Lung (tissue), 16 donors: ENCODE results near the gene EYA4. TPM values are rescaled to one million over a fixed set of nuclear protein-coding genes. Genes with fewer than 3 reads are reported as not detected.
A peak's percentile ranks its signal among the peaks of the same experiment; 100 is the strongest.

Experiments
- ATAC-seq: fragments of 200-7000 bp; cut with Tn5 transposase; one replicate; pipeline ENCODE4 v1.9.1; 2020; ENCODE audit warnings: moderate number of reproducible peaks; ENCODE audit not compliant: insufficient read depth, low FRiP score
- DNase-seq, 3 donors: peaks; one replicate each; pipeline ENCODE4 v3.0.0-alpha.2; 2013 to 2017
- H3K27ac ChIP-seq, 2 donors: one replicate each; pipeline ENCODE4 v1.5.1; 2013; ENCODE audit warnings: mild to moderate bottlenecking in 2 of 2, moderate library complexity in 2 of 2, control low read depth in 1 of 2, inconsistent platforms in 1 of 2, low read depth in 1 of 2, low read length in 1 of 2
- H3K27me3 ChIP-seq, 3 donors: one replicate each; pipeline ENCODE4 v1.5.1; 2013; ENCODE audit warnings: low read length in 2 of 3; ENCODE audit not compliant: control insufficient read depth in 3 of 3, insufficient read depth in 3 of 3
- H3K36me3 ChIP-seq, 4 donors: one replicate each; pipeline ENCODE4 v1.5.1; 2013; ENCODE audit warnings: low read length in 4 of 4, mild to moderate bottlenecking in 1 of 4, moderate library complexity in 1 of 4; ENCODE audit not compliant: control insufficient read depth in 4 of 4, insufficient read depth in 4 of 4
- H3K4me1 ChIP-seq, 5 donors: one replicate each; pipeline ENCODE4 v1.5.1; 2013; ENCODE audit warnings: low read length in 5 of 5, mild to moderate bottlenecking in 2 of 5, moderate library complexity in 1 of 5; ENCODE audit not compliant: control insufficient read depth in 5 of 5, insufficient read depth in 5 of 5
- H3K4me3 ChIP-seq: one replicate; pipeline ENCODE4 v1.5.1; 2013; ENCODE audit warnings: mild to moderate bottlenecking, control low read depth, moderate library complexity
- H3K9ac ChIP-seq, 2 donors: one replicate each; pipeline ENCODE4 v1.5.1; 2013; ENCODE audit warnings: low read length in 2 of 2, control low read depth in 1 of 2; ENCODE audit not compliant: insufficient read depth in 1 of 2
- H3K9me3 ChIP-seq, 4 donors: one replicate each; pipeline ENCODE4 v1.5.1; 2013; ENCODE audit warnings: low read length in 3 of 4, mild to moderate bottlenecking in 1 of 4, moderate library complexity in 1 of 4; ENCODE audit not compliant: control insufficient read depth in 4 of 4, insufficient read depth in 3 of 4
- CTCF ChIP-seq: IDR thresholded peaks from 2 replicates; pipeline ENCODE4 v1.5.1; 2012; ENCODE audit warnings: mild to moderate bottlenecking; ENCODE audit errors: control extremely low read depth, extremely low read depth
- WGBS, 2 donors: extraction: QIAGEN DNeasy Blood & Tissue Kit; methylation state at CpG; one replicate each; pipeline ENCODE4 v1.1.7; 2013; 5-methylcytosine and 5-hydroxymethylcytosine counted together
- long read RNA-seq, 5 donors: transcript quantifications; one replicate each; lab custom pipeline, GENCODE V29; 2026
- polyA plus RNA-seq, 2 donors: library from polyadenylated mRNA; stranded (reverse); fragments of 200-250 nt; gene quantifications; one replicate each; pipeline ENCODE4 v1.2.1, GENCODE V29; 2013
- total RNA-seq, 2 donors: library from RNA; depleted of rRNA in 1 of 2; stranded (reverse); fragments of >200 nt in 1 of 2; gene quantifications; one replicate each; pipeline ENCODE4 v1.2.1, GENCODE V29; 2014 to 2021
- donor health status: control.
- donor health status: control.
- donor health status: Bipolar disorder and iron deficiency.
- donor health status: healthy.
- donor health status: DM: yes; HTN: yes; CAD: no.

Gene EYA4
- total RNA-seq: 1 to 10 TPM; 3.6 to 7.4 TPM
- under 1 TPM; 0.49 to 0.87 TPM for polyA plus RNA-seq
- long read RNA-seq, donor 1: 0 reads
- long read RNA-seq, donor 2, partial matches to known transcripts: 5 of 5 reads
- long read RNA-seq, donor 2, other reads (novel, unspliced or antisense): 0 of 5 reads
- long read RNA-seq, donor 3: 0 reads
- long read RNA-seq, donor 4: 0 reads
- long read RNA-seq, donor 5, partial matches to known transcripts: 0 of 1 reads
- long read RNA-seq, donor 5, other reads (novel, unspliced or antisense): 0 of 1 reads

GRCh38 chr6:133241086-133241900 lies at the start of gene EYA4:
Gene EYA4, plus strand, starts transcription at chr6:133241357. Its CDS starts 33,424 bp downstream, at chr6:133274781.
- no peaks in the 10 kb centered on the region for H3K9me3 ChIP-seq
- TF ChIP-seq CTCF: no peak
- H3K4me1 ChIP-seq: peaks cover 0 to 18% (median 7%) of the 10 kb centered on the region in 5 donors
- peak; percentile 66 to 78 (median 73) for DNase-seq
- no peak within 1 kb of the TSS for H3K4me3 ChIP-seq
- no peaks in the 10 kb centered on the region for H3K36me3 ChIP-seq
- H3K9ac ChIP-seq: peak within 1 kb of the TSS in 1 of 2 donors; percentile 84
- WGBS, 2 donors: 1 to 2% methylated on average over 69 to 84 of the region's 84 CpGs
- peak within 1 kb of the TSS in 1 of 2 donors; percentile 78 for H3K27ac ChIP-seq
- ATAC-seq: no peak
- peaks cover 0 to 59% (median 36%) of the 10 kb centered on the region in 3 donors for H3K27me3 ChIP-seq

GRCh38 chr6:133193396-133193795 lies 47.8 kb upstream of the EYA4 start:
- H3K9ac ChIP-seq: no peak overlapping the region
- TF ChIP-seq CTCF: no peak
- H3K27ac ChIP-seq: no peak overlapping the region
- 81 to 90% methylated on average over 1 of the region's 1 CpG for WGBS, 2 donors
- peaks cover 0 to 9% (median 0%) of the 10 kb centered on the region in 5 donors for H3K4me1 ChIP-seq
- H3K36me3 ChIP-seq: no peaks in the 10 kb centered on the region
- H3K4me3 ChIP-seq: no peak overlapping the region
- H3K27me3 ChIP-seq: no peaks in the 10 kb centered on the region
- DNase-seq: no peak
- H3K9me3 ChIP-seq: peaks cover 0 to 7% (median under 1%) of the 10 kb centered on the region in 4 donors
- no peak for ATAC-seq

- no peaks in the 10 kb centered on the region for H3K36me3 ChIP-seq
- no peaks in the 10 kb centered on the region for H3K27me3 ChIP-seq
- DNase-seq (no peak), ATAC-seq (no peak)
- H3K4me3 ChIP-seq: no peak overlapping the region
- 64 to 73% methylated on average over 2 of the region's 2 CpGs for WGBS, 2 donors
- H3K4me1 ChIP-seq: no peaks in the 10 kb centered on the region
- peaks cover 0 to 6% (median under 1%) of the 10 kb centered on the region in 4 donors for H3K9me3 ChIP-seq
- no peak overlapping the region for H3K27ac ChIP-seq
- TF ChIP-seq CTCF: no peak
- no peak overlapping the region for H3K9ac ChIP-seq
These were observed 42.4 kb upstream of the EYA4 start for GRCh38 chr6:133198725-133199124.
